Measurements from ENCODE around the gene ZNF217. TPM values are rescaled to one million over a fixed set of nuclear protein-coding genes. Genes with fewer than 3 reads are reported as not detected.
"Not testable (repeated sequence)": the region's sequence is repeated elsewhere in the genome, so short reads cannot be mapped to it uniquely, and the experiment has no call there.

ZNF217 gene
- total and polyA plus RNA-seq, 2 of the 8 experiments (the other 6 are each of a cell fraction or from before 2014, with no cell fraction given), result 15.3 to 87.9 TPM

DNA sequence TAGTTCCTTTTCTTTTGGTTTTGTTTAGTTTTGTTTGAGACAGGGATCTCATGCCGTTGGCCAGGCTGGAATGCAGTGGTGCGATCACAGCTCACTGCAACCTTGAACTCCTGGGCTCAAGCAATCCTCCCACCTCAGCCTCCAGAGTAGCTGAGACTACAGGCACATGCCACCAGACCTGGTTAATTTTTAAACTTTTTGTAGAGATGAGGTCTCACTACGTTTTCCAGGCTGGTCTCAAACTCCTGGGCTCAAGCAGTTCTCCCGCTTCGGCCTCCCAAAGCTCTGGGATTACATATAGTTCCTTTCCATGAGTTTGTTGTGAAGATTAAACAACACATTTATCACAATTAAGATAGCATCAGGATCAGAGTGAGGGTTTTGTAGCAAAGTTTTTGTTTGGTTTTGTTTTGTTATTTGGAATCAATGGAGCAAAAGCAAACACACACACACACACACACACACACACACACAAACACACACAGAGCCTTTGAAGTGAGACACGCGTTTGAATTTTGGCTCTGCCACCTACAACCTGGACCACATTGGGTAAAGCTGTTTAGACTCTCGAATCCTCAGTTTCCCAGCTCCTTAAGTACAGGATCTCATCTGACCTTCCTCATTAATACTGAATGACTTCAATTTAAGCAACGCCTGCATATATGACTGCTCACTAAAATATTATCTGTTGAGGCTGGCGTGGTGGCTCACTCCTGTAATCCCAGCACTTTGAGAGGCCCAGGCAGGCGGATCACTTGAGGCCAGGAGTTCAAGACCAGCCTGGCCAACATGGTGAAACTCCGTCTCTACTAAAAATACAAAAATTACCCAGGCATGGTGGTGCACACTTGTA, 41.7 kb downstream of the ZNF217 start:
- not testable (repeated sequence) for H3K4me1 ChIP-seq (replicated peaks in 1 of 4; ENCODE audit: control insufficient read depth in 3 of 4, insufficient read depth in 4 of 4, low read length in 3 of 4); H4K91ac ChIP-seq (replicated peaks; ENCODE audit: insufficient read length, low read length); H2BK120ac ChIP-seq (replicated peaks; ENCODE audit: low read depth, low read length); H3K9me3 ChIP-seq (ENCODE audit: insufficient read depth in 2 of 2, low read depth in 1 of 2, low read length in 1 of 2); H2AFZ ChIP-seq (ENCODE audit: low read length); H3K9ac ChIP-seq (replicated peaks in 1 of 4; ENCODE audit: extremely low read depth in 1 of 4, low read depth in 3 of 4, low read length in 3 of 4); H2BK20ac ChIP-seq (ENCODE audit: low read length); H4K5ac ChIP-seq (ENCODE audit: insufficient read length, low read depth, low read length); H4K20me1 ChIP-seq (replicated peaks in 1 of 2; ENCODE audit: control insufficient read depth in 1 of 2, insufficient read depth in 2 of 2, low read length in 2 of 2); H3K23ac ChIP-seq (ENCODE audit: insufficient read length); H3K4me2 ChIP-seq (ENCODE audit: insufficient read depth in 1 of 2, low read depth in 2 of 2, low read length in 2 of 2); H3K4ac ChIP-seq (replicated peaks; ENCODE audit: insufficient read length, low read depth, low read length); H2BK5ac ChIP-seq (ENCODE audit: low read depth, low read length); H3K27me3 ChIP-seq (replicated peaks in 1 of 4; ENCODE audit: control insufficient read depth in 3 of 4, extremely low read depth in 1 of 4, insufficient read depth in 3 of 4, low read length in 3 of 4); H3K56ac ChIP-seq (replicated peaks; ENCODE audit: insufficient read length, low read depth, low read length); H3K14ac ChIP-seq (ENCODE audit: insufficient read length); H3K27ac ChIP-seq (ENCODE audit: low read depth, low read length); H3K4me3 ChIP-seq (ENCODE audit: extremely low read depth in 1 of 4, insufficient read depth in 2 of 4, low read depth in 3 of 4, low read length in 4 of 4); H2BK15ac ChIP-seq (ENCODE audit: low read length); FAIRE-seq; H3K36me3 ChIP-seq (ENCODE audit: control insufficient read depth in 2 of 4, insufficient read depth in 4 of 4, low read length in 3 of 4); H2AK5ac ChIP-seq (ENCODE audit: low read depth, low read length); H2BK12ac ChIP-seq (ENCODE audit: low read depth, low read length); H3K79me2 ChIP-seq (ENCODE audit: control insufficient read depth in 1 of 2, insufficient read depth in 2 of 2, low read length in 2 of 2); H3K79me1 ChIP-seq (ENCODE audit: low read depth, low read length); H4K8ac ChIP-seq (ENCODE audit: extremely low read depth, insufficient read depth, low read length); H3K23me2 ChIP-seq (ENCODE audit: low read depth, low read length); DNase-seq (ENCODE audit: low read depth in 1 of 2, low spot score in 2 of 2); H3K18ac ChIP-seq (ENCODE audit: extremely low read depth, low read length)
- ChIA-PET CTCF (ENCODE audit: partially characterized antibody) (interaction anchor here (0.6 to 1.5 kb wide), 3 partner anchors 12 to 648 kb away, joined by 3 to 4 read pairs (median 4); no protein-coding TSS in a partner anchor), POLR2A (ENCODE audit: partially characterized antibody) (interaction anchor here (1.4 kb wide), 1 partner anchor 13 kb away, joined by 3 read pairs; no protein-coding TSS in a partner anchor)
- 95% methylated on average over 12 of the region's 12 CpGs; no CpG with 5 or more reads in 1 of the 2 experiments for WGBS, 2 experiments (ENCODE audit: extremely low coverage in 1 of 2, insufficient coverage in 1 of 2, insufficient read length in 1 of 2, insufficient replicate concordance in 2 of 2, low coverage in 1 of 2, low lambda C conversion rate in 2 of 2, missing lambda C conversion rate in 1 of 2)

Data from H1 (cell line).